HG03520 (cell line): ENCODE measurements around the gene MIGA2.

Experiments
- ATAC-seq: cut with Tn5 transposase; IDR thresholded peaks from one replicate; pipeline ENCODE4 v1.9.1; 2021; ENCODE audit warnings: mild to moderate bottlenecking, moderate library complexity; ENCODE audit not compliant: unreplicated experiment

MIGA2 gene

DNA sequence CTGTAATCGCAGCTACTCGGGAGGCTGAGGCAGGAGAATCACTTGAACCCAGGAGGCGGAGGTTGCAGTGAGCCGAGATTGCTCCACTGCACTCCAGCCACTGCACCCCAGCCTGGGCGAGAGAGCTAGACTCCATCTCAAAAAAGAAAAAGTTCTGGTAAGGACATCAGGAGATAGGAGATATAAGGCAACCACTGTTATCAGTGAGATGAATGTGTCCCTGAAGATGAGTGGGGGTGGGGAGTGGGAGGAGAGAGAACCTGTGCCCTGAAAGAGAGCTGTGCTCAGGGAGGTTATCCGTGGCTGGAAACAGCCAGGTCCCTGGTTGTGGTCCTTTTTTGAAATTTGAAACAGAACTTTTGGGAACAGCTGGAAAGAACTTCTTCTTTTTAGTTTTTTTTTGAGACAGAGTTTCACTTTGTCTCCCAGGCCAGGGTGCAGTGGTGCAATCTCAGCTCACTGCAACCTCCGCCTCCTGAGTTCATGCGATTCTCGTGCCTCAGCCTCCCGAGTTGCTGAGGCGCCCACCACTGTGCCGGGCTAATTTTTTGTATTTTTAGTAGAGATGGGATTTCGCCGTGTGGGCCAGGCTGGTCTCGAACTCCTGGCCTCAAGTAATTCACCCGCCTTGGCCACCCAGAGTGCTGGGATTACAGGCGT is 77.3 kb downstream of the MIGA2 start:
- ATAC-seq = no peak

DNA sequence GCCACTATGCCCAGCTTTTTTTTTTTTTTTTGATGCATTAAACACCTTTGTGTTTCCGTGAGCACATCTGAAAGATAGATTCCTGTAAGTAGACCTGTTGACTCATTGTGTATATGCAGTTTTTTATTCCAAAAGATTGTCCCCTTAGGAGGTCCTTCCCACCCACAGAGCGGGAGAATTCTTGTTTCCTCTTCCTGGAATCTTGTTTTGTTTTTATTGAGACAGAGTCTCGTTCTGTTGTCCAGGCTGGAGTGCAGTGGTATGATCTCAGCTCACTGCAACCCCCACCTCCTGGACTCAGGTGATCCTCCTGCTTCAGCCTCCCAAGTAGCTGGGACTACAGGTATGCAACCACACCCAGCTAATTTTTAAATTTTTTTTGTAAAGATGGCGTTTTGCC is 82.4 kb downstream of the MIGA2 start:
- ATAC-seq = no peak

DNA sequence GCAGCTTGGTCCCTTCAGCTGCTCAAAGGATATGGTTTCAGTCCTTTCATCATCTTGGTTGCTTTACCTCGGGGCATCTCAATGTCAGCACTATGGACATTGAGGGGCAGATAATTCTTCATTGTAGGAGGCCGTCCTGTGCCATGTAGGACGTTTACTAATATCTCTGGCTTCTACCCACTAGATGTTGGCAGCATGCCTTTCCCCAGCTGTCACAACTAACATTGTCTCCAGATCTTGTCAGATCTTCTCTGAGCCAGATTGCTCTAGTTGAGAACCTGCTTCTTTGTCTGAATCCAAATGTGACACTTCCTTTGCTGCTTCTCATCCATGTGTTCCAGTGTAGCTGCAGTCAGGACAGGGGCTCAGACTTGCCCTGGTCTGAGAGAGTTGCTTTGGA is 85.1 kb downstream of the MIGA2 start:
- no peak for ATAC-seq
